Measurements from ENCODE around the gene FBXW4. TPM values are rescaled to one million over a fixed set of nuclear protein-coding genes. Genes with fewer than 3 reads are reported as not detected.

FBXW4 gene
- total RNA-seq, 1 experiment from 2014 or later, result 38.2 TPM

- CTCF ChIA-PET, result interaction anchor here (0.6 kb wide), 1 partner anchor 398 kb away, joined by 8 read pairs; no protein-coding TSS in a partner anchor
- POLR2A ChIA-PET (ENCODE audit: unreplicated experiment), result interaction anchor here (0.6 kb wide), 1 partner anchor 23 kb away, joined by 10 read pairs; no protein-coding TSS in a partner anchor
- no peaks in the 10 kb centered on the region for H3K9me2 ChIP-seq (ENCODE audit: insufficient read depth)
- no peak overlapping the region for H3K4me2 ChIP-seq
- H4K20me1 ChIP-seq (ENCODE audit: insufficient read depth), result no peaks in the 10 kb centered on the region; the same call in 1 of the 2 replicates
- no TSS peak for BruUV-seq (replicated peaks)
- H3K27me3 ChIP-seq (ENCODE audit: insufficient read depth, low read depth), result no peaks in the 10 kb centered on the region
- H3K27ac ChIP-seq, result no peak overlapping the region
- no peak overlapping the region for H2AFZ ChIP-seq
- no peak for DNase-seq
- intact Hi-C loops (cut with micrococcal nuclease; ENCODE audit: unreplicated experiment), result no loop called here
- no peaks in the 10 kb centered on the region for H3K79me2 ChIP-seq (ENCODE audit: low read depth)
- H3K9me3 ChIP-seq (ENCODE audit: insufficient read depth, low read depth), result no peaks in the 10 kb centered on the region
- H3F3A ChIP-seq (ENCODE audit: insufficient read depth, low read depth), result no peaks in the 10 kb centered on the region
- no peaks in the 10 kb centered on the region for H3K4me1 ChIP-seq (replicated peaks; ENCODE audit: insufficient read depth)
- no peak overlapping the region for H3K4me3 ChIP-seq
- H3K36me3 ChIP-seq (ENCODE audit: low read depth), result no peaks in the 10 kb centered on the region
- TF ChIP-seq CTCF (conservative IDR thresholded peaks at IDR 0.05) (no peak), EZH2 (IDR thresholded peaks at IDR 0.05; ENCODE audit: low read depth) (no peak)
These were observed 15.2 kb upstream of the FBXW4 start for GRCh38 chr10:101710059-101710695.

GRCh38 chr10:101709359-101710058 lies 14.5 kb upstream of the FBXW4 start:
- no peaks in the 10 kb centered on the region for H3K9me3 ChIP-seq (ENCODE audit: insufficient read depth, low read depth)
- intact Hi-C loops (cut with micrococcal nuclease; ENCODE audit: unreplicated experiment), result no loop called here
- POLR2A ChIA-PET (ENCODE audit: unreplicated experiment), result interaction anchor here (0.7 kb wide), 1 partner anchor 69 kb away, joined by 9 read pairs; no protein-coding TSS in a partner anchor
- no peak for TF ChIP-seq EZH2 (IDR thresholded peaks at IDR 0.05; ENCODE audit: low read depth)
- no peak for TF ChIP-seq CTCF (conservative IDR thresholded peaks at IDR 0.05)
- no peak for DNase-seq
- H2AFZ ChIP-seq, result no peak overlapping the region
- H3K27me3 ChIP-seq (ENCODE audit: insufficient read depth, low read depth), result no peaks in the 10 kb centered on the region
- H3K9me2 ChIP-seq (ENCODE audit: insufficient read depth), result no peaks in the 10 kb centered on the region
- BruUV-seq (replicated peaks), result no TSS peak
- no peak overlapping the region for H3K4me2 ChIP-seq
- no peaks in the 10 kb centered on the region for H3K79me2 ChIP-seq (ENCODE audit: low read depth)
- no peaks in the 10 kb centered on the region; the same call in 1 of the 2 replicates for H4K20me1 ChIP-seq (ENCODE audit: insufficient read depth)
- H3K36me3 ChIP-seq (ENCODE audit: low read depth), result no peaks in the 10 kb centered on the region
- CTCF ChIA-PET, result no interaction called here
- H3K27ac ChIP-seq, result no peak overlapping the region
- H3F3A ChIP-seq (ENCODE audit: insufficient read depth, low read depth), result no peaks in the 10 kb centered on the region
- H3K4me1 ChIP-seq (replicated peaks; ENCODE audit: insufficient read depth), result no peaks in the 10 kb centered on the region
- H3K4me3 ChIP-seq, result no peak overlapping the region

- Histone ChIP-seq H3K79me2 (ENCODE audit: low read depth) (no peaks in the 10 kb centered on the region), H3K4me2 (no peak overlapping the region), H2AFZ (no peak overlapping the region), H3K9me2 (ENCODE audit: insufficient read depth) (no peaks in the 10 kb centered on the region), H3F3A (ENCODE audit: insufficient read depth, low read depth) (no peaks in the 10 kb centered on the region), H3K9me3 (ENCODE audit: insufficient read depth, low read depth) (no peaks in the 10 kb centered on the region), H3K36me3 (ENCODE audit: low read depth) (no peaks in the 10 kb centered on the region), H3K27ac (no peak overlapping the region), H3K4me1 (replicated peaks; ENCODE audit: insufficient read depth) (no peaks in the 10 kb centered on the region), H3K27me3 (ENCODE audit: insufficient read depth, low read depth) (no peaks in the 10 kb centered on the region), H3K4me3 (no peak overlapping the region), H4K20me1 (ENCODE audit: insufficient read depth) (no peaks in the 10 kb centered on the region; the same call in 1 of the 2 replicates)
- no peak for TF ChIP-seq CTCF (conservative IDR thresholded peaks at IDR 0.05)
- TF ChIP-seq EZH2 (IDR thresholded peaks at IDR 0.05; ENCODE audit: low read depth), result no peak
- DNase-seq, result no peak
- ChIA-PET CTCF (no interaction called here), POLR2A (ENCODE audit: unreplicated experiment) (no interaction called here)
- BruUV-seq (replicated peaks), result no TSS peak
- intact Hi-C loops (cut with micrococcal nuclease; ENCODE audit: unreplicated experiment), result no loop called here
These were observed 13.9 kb upstream of the FBXW4 start for GRCh38 chr10:101708870-101709269.
